GM19023 (cell line): Measurements from ENCODE around the gene XRRA1.
"Not testable (repeated sequence)": the region's sequence is repeated elsewhere in the genome, so short reads cannot be mapped to it uniquely, and the experiment has no call there.

Experiments used
- ATAC-seq: cut with Tn5 transposase; IDR thresholded peaks from one replicate; pipeline ENCODE4 v1.9.1; 2021; ENCODE audit warnings: mild to moderate bottlenecking, moderate library complexity; ENCODE audit not compliant: unreplicated experiment

The XRRA1 gene

GRCh38 chr11:74839446-74839845 is 109.4 kb downstream of the XRRA1 start:
- no peak for ATAC-seq

DNA sequence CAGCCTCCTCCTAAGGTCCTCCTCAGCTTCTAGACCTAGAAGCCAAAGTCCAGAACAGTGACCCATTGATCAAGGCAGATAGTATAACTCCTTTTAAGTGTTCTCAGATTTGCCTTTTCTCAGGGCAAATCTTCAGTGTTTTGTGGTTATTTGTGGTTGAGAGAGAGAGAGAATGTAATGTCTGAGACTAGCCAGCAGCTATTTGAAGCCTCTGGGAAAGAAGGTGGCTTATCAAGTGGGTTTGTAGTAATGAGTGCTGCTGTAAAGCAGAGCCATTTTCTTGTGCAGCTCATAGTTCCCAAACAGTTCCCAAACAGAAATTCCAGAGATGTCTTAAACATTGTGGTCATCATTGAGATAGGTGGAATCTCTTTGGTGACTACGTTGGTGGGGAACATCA is 110.7 kb downstream of the XRRA1 start:
- no peak for ATAC-seq

DNA sequence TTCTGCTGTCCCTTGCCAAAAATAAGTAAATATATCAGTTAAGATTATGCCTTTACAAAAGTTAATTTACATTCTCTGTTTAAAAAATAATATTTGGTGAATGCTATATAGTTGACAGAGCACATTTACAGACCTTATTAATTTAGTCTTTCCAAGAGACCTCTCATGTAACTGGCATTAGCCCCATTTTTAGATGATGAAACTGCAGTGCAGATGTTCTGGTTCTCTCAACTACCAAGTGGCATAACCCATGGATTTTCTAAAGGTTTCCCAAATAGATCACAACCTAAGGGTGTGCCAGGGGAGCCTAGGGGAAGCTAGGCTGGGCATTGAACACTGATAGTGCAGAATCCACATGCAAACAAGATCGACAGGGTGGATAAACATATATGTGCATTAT is 111.7 kb downstream of the XRRA1 start:
- no peak for ATAC-seq

GRCh38 chr11:74826901-74827300 is 122.0 kb downstream of the XRRA1 start:
- ATAC-seq, result no peak

GRCh38 chr11:74825596-74825995 is 123.3 kb downstream of the XRRA1 start:
- not testable (repeated sequence) for ATAC-seq

- ATAC-seq, result no peak
Measured at GRCh38 chr11:74824285-74824982, 124.5 kb downstream of the XRRA1 start.

DNA sequence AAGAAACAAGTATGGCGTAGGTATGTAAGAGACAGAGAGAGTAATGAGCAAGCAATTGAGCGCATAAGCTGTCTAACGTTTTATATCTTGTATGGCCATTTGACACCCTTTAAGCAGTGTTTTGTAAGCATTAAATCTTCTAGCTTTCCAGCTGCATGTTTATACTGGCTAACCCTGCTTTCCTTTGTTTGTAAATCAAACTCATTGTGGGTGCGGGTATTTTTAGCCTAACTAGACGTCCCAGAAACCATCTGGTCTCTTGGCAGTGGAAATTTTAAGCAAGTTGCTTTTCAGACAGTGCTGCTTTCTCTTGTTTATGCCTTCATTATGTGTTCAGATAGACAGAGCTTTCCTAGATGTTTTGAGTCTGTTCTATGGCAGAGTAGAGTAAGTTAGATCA is 126.7 kb downstream of the XRRA1 start:
- no peak for ATAC-seq

DNA sequence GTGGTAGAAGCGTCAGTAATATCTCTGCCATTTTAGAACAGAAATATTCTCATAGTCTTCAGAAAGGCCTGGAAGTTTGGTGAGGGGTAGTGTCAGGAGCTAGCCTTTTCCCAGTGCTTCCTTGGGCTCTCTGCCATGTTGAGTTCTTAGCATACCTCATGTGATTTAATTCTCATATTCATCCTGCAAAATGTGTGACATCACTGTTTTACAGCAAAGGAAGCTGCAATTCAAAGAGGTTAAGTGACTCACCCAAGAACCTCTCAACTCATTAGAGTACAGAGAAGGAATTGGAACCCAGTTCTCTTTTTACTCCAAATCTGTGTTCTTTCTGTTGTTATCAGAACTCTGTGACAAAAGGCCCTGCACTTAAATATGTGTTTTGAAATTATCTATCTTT is 128.1 kb downstream of the XRRA1 start:
- ATAC-seq, result no peak

DNA sequence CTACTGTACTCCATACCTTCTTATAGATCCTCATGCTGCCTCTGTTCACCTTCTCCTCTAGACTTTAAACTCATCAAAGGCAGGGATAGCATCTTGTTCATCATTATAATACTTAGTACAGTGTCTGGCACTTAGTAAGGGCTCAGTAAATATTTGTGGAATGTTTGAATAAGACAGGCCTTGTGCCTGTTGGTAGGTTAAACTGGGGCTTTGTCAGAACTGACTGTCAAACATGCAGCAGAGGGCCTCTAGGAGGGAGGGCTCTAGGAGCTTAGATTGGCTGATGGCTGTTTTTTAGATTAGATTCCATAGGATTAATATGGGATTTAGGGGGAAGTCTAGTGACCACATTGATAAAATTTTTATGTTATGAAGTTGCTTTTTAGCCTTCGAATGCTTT is 129.5 kb downstream of the XRRA1 start:
- no peak for ATAC-seq

DNA sequence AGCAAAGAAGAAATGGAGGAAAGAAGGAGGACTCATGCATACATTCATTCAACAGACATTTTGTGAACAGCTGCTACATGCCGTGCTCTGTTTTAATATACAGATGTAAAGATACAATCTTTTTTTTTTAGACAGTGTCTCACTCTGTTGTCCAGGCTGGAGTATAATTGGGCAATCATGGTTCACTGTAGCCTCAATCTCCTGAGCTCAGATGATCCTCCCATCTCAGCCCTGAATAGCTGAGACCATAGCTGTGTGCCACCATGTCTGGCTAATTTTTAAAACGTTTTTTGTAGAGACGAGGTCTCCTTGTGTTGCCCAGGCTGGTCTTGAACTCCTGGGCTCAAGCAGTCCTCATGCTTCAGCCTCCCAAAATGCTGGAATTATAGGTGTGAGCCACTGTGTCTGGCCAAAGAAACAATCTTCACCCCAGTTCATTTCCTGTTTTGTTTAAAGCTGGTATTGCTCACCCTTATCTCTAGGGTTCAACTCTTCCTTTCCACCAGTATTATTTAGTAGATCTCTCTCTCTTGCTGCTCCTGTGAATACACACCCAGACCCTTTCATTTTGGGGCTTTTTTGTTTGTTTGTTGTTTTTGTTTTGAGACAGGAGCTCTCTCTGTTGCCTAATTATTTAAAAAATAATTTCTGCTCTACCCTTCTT is 130.5 kb downstream of the XRRA1 start:
- ATAC-seq, result no peak

GRCh38 chr11:74816664-74817063 is 132.2 kb downstream of the XRRA1 start:
- no peak for ATAC-seq

- ATAC-seq, result no peak
Measured at GRCh38 chr11:74815966-74816365, 132.9 kb downstream of the XRRA1 start.

DNA sequence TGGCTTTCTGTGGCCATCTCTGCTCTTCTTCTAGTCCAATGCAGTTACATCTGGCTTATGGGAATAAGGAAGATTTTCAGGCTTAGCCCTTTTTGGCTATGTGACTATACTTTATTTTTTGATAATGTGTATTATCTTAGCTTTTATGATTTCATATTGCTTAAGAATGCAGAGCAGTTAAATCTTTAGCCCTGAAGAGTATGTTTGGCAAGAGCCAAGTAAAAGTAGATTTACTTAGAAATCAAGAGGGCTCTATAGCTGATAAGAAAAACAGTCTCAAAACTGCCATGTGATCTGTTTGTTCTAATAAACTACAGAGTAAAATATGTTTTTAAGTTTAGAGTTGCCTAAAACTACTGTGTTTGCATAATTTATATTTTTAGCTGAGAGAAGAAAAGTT is 139.1 kb downstream of the XRRA1 start:
- ATAC-seq, result no peak

DNA sequence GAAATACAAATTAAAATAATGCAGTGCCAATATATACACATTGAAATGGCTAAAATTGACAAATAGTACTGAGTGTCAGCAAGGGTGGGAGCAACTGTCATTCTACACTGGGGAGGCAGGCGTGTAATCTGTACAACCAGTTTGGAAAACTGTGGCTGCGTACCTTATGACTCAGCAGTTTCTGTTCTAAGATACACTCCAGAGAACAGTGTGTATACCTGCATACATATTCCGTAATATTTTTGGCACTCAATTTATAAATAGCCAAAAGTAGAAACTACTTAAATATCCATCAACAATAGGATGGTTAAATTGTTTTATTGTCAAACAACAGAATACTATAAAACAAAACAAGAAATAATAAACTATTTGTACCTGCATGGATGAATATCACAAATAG is 142.6 kb downstream of the XRRA1 start:
- no peak for ATAC-seq

- no peak for ATAC-seq
Measured at GRCh38 chr11:74791333-74792100, 157.4 kb downstream of the XRRA1 start.
